Activated CD4-positive, alpha-beta T cell treated with anti-CD3 and anti-CD28 coated beads for 36 hours (primary cell): Measurements from ENCODE around the gene B9D2. TPM values are rescaled to one million over a fixed set of nuclear protein-coding genes. Genes with fewer than 3 reads are reported as not detected.

ENCODE experiments used
- ATAC-seq: fragments of 200-7000 bp; cut with Tn5 transposase; one replicate; pipeline ENCODE4 v1.10.0; 2021; ENCODE audit warnings: mild to moderate bottlenecking, moderate library complexity
- CTCF ChIA-PET: fragments of 350-600 bp; sonication (Branson Sonifier 250); formaldehyde crosslinking; loops from one replicate; lab custom pipeline; 2021; ENCODE audit warnings: antibody characterized with exemption; lab: Charles Lee
- POLR2A ChIA-PET: fragments of 350-600 bp; sonication (Branson Sonifier 250); formaldehyde crosslinking; loops from one replicate; lab custom pipeline; 2021; ENCODE audit warnings: antibody characterized with exemption, inconsistent platforms; lab: Charles Lee
- DNase-seq: peaks from one replicate; pipeline ENCODE4 v3.0.0-alpha.2; 2020
- H3K27ac Mint-ChIP-seq: one replicate; pipeline ENCODE4 v1.8.0; 2021; ENCODE audit warnings: mixed read lengths
- H3K27me3 Mint-ChIP-seq: one replicate; pipeline ENCODE4 v1.8.0; 2021; ENCODE audit warnings: mixed read lengths
- H3K36me3 Mint-ChIP-seq: one replicate; pipeline ENCODE4 v1.8.0; 2021; ENCODE audit warnings: low read depth, mixed read lengths
- H3K4me1 Mint-ChIP-seq: one replicate; pipeline ENCODE4 v1.8.0; 2021; ENCODE audit warnings: mixed read lengths
- H3K4me3 Mint-ChIP-seq: one replicate; pipeline ENCODE4 v1.8.0; 2021; ENCODE audit warnings: mild to moderate bottlenecking, moderate library complexity, mixed read lengths
- H3K9me3 Mint-ChIP-seq: one replicate; pipeline ENCODE4 v1.8.0; 2021; ENCODE audit warnings: low read depth, mixed read lengths
- intact Hi-C, 2 experiments: fragments of 100-400 bp; cut with DNase I in 1 of 2; cut with micrococcal nuclease in 1 of 2; formaldehyde crosslinking; loops; one replicate each; pipeline versions ENCODE4 v1.14.2 to v1.15.1; 2022 to 2024; cut with DNase I, micrococcal nuclease
- total RNA-seq, 2 experiments: library from RNA; stranded (reverse); gene quantifications; one replicate each; pipeline ENCODE4 v1.2.3, GENCODE V29; 2021

The B9D2 gene
- total RNA-seq, 2 experiments from 2014 or later, result 4.0 to 5.2 TPM

- peaks cover 20% of the 10 kb centered on the region for H3K4me1 Mint-ChIP-seq
- ATAC-seq (no peak), DNase-seq (no peak)
- intact Hi-C loops, result no loop called here
- POLR2A ChIA-PET, result no interaction called here
- no peaks in the 10 kb centered on the region for H3K36me3 Mint-ChIP-seq
- CTCF ChIA-PET, result interaction anchor here (0.8 to 1.6 kb wide), 2 partner anchors 228 to 350 kb away, joined by 3 to 6 read pairs; no protein-coding TSS in a partner anchor
- H3K27me3 Mint-ChIP-seq, result no peaks in the 10 kb centered on the region
- no peak overlapping the region for H3K4me3 Mint-ChIP-seq
- H3K27ac Mint-ChIP-seq, result no peak overlapping the region
- H3K9me3 Mint-ChIP-seq, result no peaks in the 10 kb centered on the region
Observed at GRCh38 chr19:41403181-41403970, 39.4 kb upstream of the B9D2 start.

- POLR2A ChIA-PET, result interaction anchor here (0.6 kb wide), 1 partner anchor 60 kb away, joined by 3 read pairs; no protein-coding TSS in a partner anchor
- Mint-ChIP-seq H3K27me3 (no peaks in the 10 kb centered on the region), H3K36me3 (peaks cover 2% of the 10 kb centered on the region), H3K4me3 (no peak overlapping the region), H3K4me1 (peaks cover 22% of the 10 kb centered on the region), H3K27ac (no peak overlapping the region), H3K9me3 (no peaks in the 10 kb centered on the region)
- intact Hi-C loops, result no loop called here
- CTCF ChIA-PET, result interaction anchor here (0.9 kb wide), 1 partner anchor 24 kb away, joined by 3 read pairs; no protein-coding TSS in a partner anchor
- no peak for DNase-seq
- no peak for ATAC-seq
Observed at GRCh38 chr19:41402010-41402409, 38.1 kb upstream of the B9D2 start.

- ChIA-PET POLR2A (no interaction called here), CTCF (no interaction called here)
- ATAC-seq (no peak), DNase-seq (no peak)
- no peak overlapping the region for H3K4me3 Mint-ChIP-seq
- peaks cover 3% of the 10 kb centered on the region for H3K36me3 Mint-ChIP-seq
- H3K27ac Mint-ChIP-seq, result no peak overlapping the region
- no peaks in the 10 kb centered on the region for H3K9me3 Mint-ChIP-seq
- no peaks in the 10 kb centered on the region for H3K27me3 Mint-ChIP-seq
- H3K4me1 Mint-ChIP-seq, result peaks cover 23% of the 10 kb centered on the region
- intact Hi-C loops, result no loop called here
Observed at GRCh38 chr19:41401483-41401882, 37.5 kb upstream of the B9D2 start.

GRCh38 chr19:41399525-41399924 lies 35.6 kb upstream of the B9D2 start:
- Mint-ChIP-seq H3K36me3 (peaks cover 8% of the 10 kb centered on the region), H3K9me3 (no peaks in the 10 kb centered on the region), H3K4me3 (no peak overlapping the region), H3K27ac (no peak overlapping the region), H3K4me1 (peaks cover 34% of the 10 kb centered on the region), H3K27me3 (no peaks in the 10 kb centered on the region)
- ChIA-PET POLR2A (no interaction called here), CTCF (no interaction called here)
- intact Hi-C loops, result loop anchor here in 1 of 2 experiments (5.0 kb wide), 3 partner anchors 133 to 1112 kb away; partner anchors contain the start of genes AKT2 and SERTAD3
- ATAC-seq (no peak), DNase-seq (no peak)

- Mint-ChIP-seq H3K36me3 (peaks cover 8% of the 10 kb centered on the region), H3K27ac (peak overlapping the region; percentile 97), H3K27me3 (no peaks in the 10 kb centered on the region), H3K4me3 (peak overlapping the region; percentile 97), H3K4me1 (peaks cover 34% of the 10 kb centered on the region), H3K9me3 (no peaks in the 10 kb centered on the region)
- intact Hi-C loops, result loop anchor here in 1 of 2 experiments (5.0 kb wide), 3 partner anchors 133 to 1112 kb away; partner anchors contain the start of genes AKT2 and SERTAD3
- CTCF ChIA-PET, result interaction anchor here (1.1 to 1.5 kb wide), 2 partner anchors 35 to 41 kb away, joined by 4 read pairs; partner anchors contain the start of genes B9D2 and DMAC2
- peak; percentile 18 for DNase-seq
- POLR2A ChIA-PET, result interaction anchor here (1.2 kb wide), 1 partner anchor 40 kb away, joined by 5 read pairs; the partner anchor contains the start of gene DMAC2
- ATAC-seq, result no peak
Observed at GRCh38 chr19:41399091-41399490, 35.1 kb upstream of the B9D2 start.

GRCh38 chr19:41398598-41398997 lies 34.6 kb upstream of the B9D2 start:
- Mint-ChIP-seq H3K9me3 (no peaks in the 10 kb centered on the region), H3K4me3 (peak overlapping the region; percentile 97), H3K4me1 (peaks cover 34% of the 10 kb centered on the region), H3K27ac (peak overlapping the region; percentile 97), H3K36me3 (peaks cover 8% of the 10 kb centered on the region), H3K27me3 (no peaks in the 10 kb centered on the region)
- intact Hi-C loops, result loop anchor here in 1 of 2 experiments (5.0 kb wide), 3 partner anchors 134 to 1111 kb away; partner anchors contain the start of genes AKT2 and SERTAD3
- ChIA-PET POLR2A (interaction anchor here (1.2 kb wide), 1 partner anchor 41 kb away, joined by 5 read pairs; the partner anchor contains the start of gene DMAC2), CTCF (interaction anchor here (0.7 to 1.5 kb wide), 3 partner anchors 35 to 165 kb away, joined by 3 to 4 read pairs (median 4); partner anchors contain the start of genes B9D2 and DMAC2)
- ATAC-seq, result no peak
- no peak for DNase-seq

- Mint-ChIP-seq H3K4me1 (peaks cover 31% of the 10 kb centered on the region), H3K36me3 (peaks cover 8% of the 10 kb centered on the region), H3K27me3 (no peaks in the 10 kb centered on the region), H3K4me3 (peak overlapping the region; percentile 97), H3K9me3 (no peaks in the 10 kb centered on the region), H3K27ac (peak overlapping the region; percentile 97)
- intact Hi-C loops, result loop anchor here in 1 of 2 experiments (5.0 kb wide), 3 partner anchors 134 to 1111 kb away; partner anchors contain the start of genes AKT2 and SERTAD3
- DNase-seq (no peak), ATAC-seq (no peak)
- ChIA-PET CTCF (interaction anchor here (0.7 to 1.5 kb wide), 3 partner anchors 34 to 165 kb away, joined by 3 to 4 read pairs (median 4); partner anchors contain the start of genes B9D2 and DMAC2), POLR2A (interaction anchor here (1.2 kb wide), 1 partner anchor 41 kb away, joined by 5 read pairs; the partner anchor contains the start of gene DMAC2)
Observed at GRCh38 chr19:41398050-41398418, 34.1 kb upstream of the B9D2 start.

- CTCF ChIA-PET, result interaction anchor here (1.5 kb wide), 1 partner anchor 43 kb away, joined by 4 read pairs; the partner anchor contains the start of gene DMAC2
- ATAC-seq (peak; percentile 100), DNase-seq (peak; percentile 99)
- H3K27ac Mint-ChIP-seq, result peak within 1 kb of the TSS; percentile 97
- intact Hi-C loops, result loop anchor here (1.0 to 5.0 kb wide), 16 partner anchors 33 to 1110 kb away; partner anchors contain the start of genes B9D2 (in 2 of the 2), DMAC2 (in 2 of the 2), HNRNPUL1 (in 2 of the 2) and ACTMAP (in 1 of the 2)
- H3K4me3 Mint-ChIP-seq, result peak within 1 kb of the TSS; percentile 97
- peaks cover 31% of the 10 kb centered on the region for H3K4me1 Mint-ChIP-seq
- no peaks in the 10 kb centered on the region for H3K27me3 Mint-ChIP-seq
- peaks cover 8% of the 10 kb centered on the region for H3K36me3 Mint-ChIP-seq
- POLR2A ChIA-PET, result no interaction called here
- no peaks in the 10 kb centered on the region for H3K9me3 Mint-ChIP-seq
Observed at GRCh38 chr19:41397086-41398049, 33.4 kb upstream of the B9D2 start, which contains the start of the genes BCKDHA and EXOSC5. Gene BCKDHA (plus strand): TSS chr19:41397818. CDS start chr19:41397828, 10 bp downstream. Gene EXOSC5 (minus strand): TSS chr19:41397359. CDS start chr19:41397328, 31 bp downstream.

- ChIA-PET POLR2A (no interaction called here), CTCF (no interaction called here)
- ATAC-seq, result no peak
- Mint-ChIP-seq H3K9me3 (no peaks in the 10 kb centered on the region), H3K36me3 (peaks cover 15% of the 10 kb centered on the region), H3K27ac (peak overlapping the region; percentile 2), H3K27me3 (no peaks in the 10 kb centered on the region), H3K4me3 (peak overlapping the region; percentile 97), H3K4me1 (peaks cover 27% of the 10 kb centered on the region)
- intact Hi-C loops, result loop anchor here in 1 of 2 experiments (5.0 kb wide), 3 partner anchors 137 to 1108 kb away; partner anchors contain the start of genes AKT2 and SERTAD3
- no peak for DNase-seq
Observed at GRCh38 chr19:41395355-41395754, 31.4 kb upstream of the B9D2 start.

GRCh38 chr19:41392775-41393174 lies 28.8 kb upstream of the B9D2 start:
- no peak for ATAC-seq
- intact Hi-C loops, result no loop called here
- Mint-ChIP-seq H3K27ac (no peak overlapping the region), H3K36me3 (peaks cover 23% of the 10 kb centered on the region), H3K27me3 (no peaks in the 10 kb centered on the region), H3K4me1 (peaks cover 12% of the 10 kb centered on the region), H3K9me3 (no peaks in the 10 kb centered on the region), H3K4me3 (no peak overlapping the region)
- no peak for DNase-seq
- ChIA-PET CTCF (no interaction called here), POLR2A (no interaction called here)
